Stomach (tissue), 4 donors: ENCODE results near the gene ROBO1.

Experiments
- CTCF ChIP-seq, 7 experiments: fragments of 450-650 bp in 4 of 7; fragments of 200-600 bp in 3 of 7; sonication (generic) in 3 of 7; IDR thresholded peaks; one replicate each; pipeline ENCODE4 v1.5.1; 2016 to 2019; ENCODE audit warnings: antibody characterized with exemption in 7 of 7, control low read depth in 2 of 7, mild to moderate bottlenecking in 1 of 7
- POLR2A ChIP-seq, 4 donors: fragments of 450-650 bp; IDR thresholded peaks; one replicate each; pipeline ENCODE4 v1.6.1; 2016; ENCODE audit warnings: antibody characterized with exemption in 4 of 4, control low read depth in 2 of 4, mild to moderate bottlenecking in 1 of 4, moderate library complexity in 1 of 4

GRCh38 chr3:79515072-79515471 is 252.7 kb downstream of the ROBO1 start:
- TF ChIP-seq CTCF (IDR thresholded peaks at IDR 0.05) = no peak
- TF ChIP-seq POLR2A (IDR thresholded peaks at IDR 0.05) = no peak
